Endothelial cell (in vitro differentiated cells): ENCODE measurements around the gene CACNA1C. TPM values are rescaled to one million over a fixed set of nuclear protein-coding genes. Genes with fewer than 3 reads are reported as not detected.

Source experiments
- DNase-seq: peaks from one replicate; pipeline ENCODE4 v3.0.0; 2021; ENCODE audit warnings: low spot score
- H3K27ac Mint-ChIP-seq: one replicate; pipeline ENCODE4 v1.8.0; 2021; ENCODE audit warnings: mixed read lengths, inconsistent platforms; ENCODE audit not compliant: unreplicated experiment
- H3K27me3 Mint-ChIP-seq: one replicate; pipeline ENCODE4 v1.8.0; 2021; ENCODE audit warnings: mild to moderate bottlenecking, moderate library complexity, mixed read lengths, inconsistent platforms; ENCODE audit not compliant: unreplicated experiment
- H3K36me3 Mint-ChIP-seq: one replicate; pipeline ENCODE4 v1.8.0; 2021; ENCODE audit warnings: mild to moderate bottlenecking, low read depth, mixed read lengths, inconsistent platforms; ENCODE audit not compliant: unreplicated experiment
- H3K4me1 Mint-ChIP-seq: one replicate; pipeline ENCODE4 v1.8.0; 2021; ENCODE audit warnings: mild to moderate bottlenecking, mixed read lengths, inconsistent platforms; ENCODE audit not compliant: unreplicated experiment
- H3K4me3 Mint-ChIP-seq: one replicate; pipeline ENCODE4 v1.8.0; 2021; ENCODE audit warnings: mild to moderate bottlenecking, mixed read lengths, inconsistent platforms; ENCODE audit not compliant: unreplicated experiment
- H3K9me3 Mint-ChIP-seq: one replicate; pipeline ENCODE4 v1.8.0; 2021; ENCODE audit warnings: mixed read lengths, inconsistent platforms; ENCODE audit not compliant: unreplicated experiment
- CTCF ChIP-seq: fragments of 200-600 bp; sonication (generic); IDR thresholded peaks from one replicate; pipeline ENCODE4 v1.5.0; 2021; ENCODE audit warnings: antibody characterized with exemption; ENCODE audit not compliant: unreplicated experiment
- total RNA-seq: library from RNA; stranded (reverse); fragmentation: NEBNext Ultra II Directional; extraction: Animal tissue kit (Norgen Biotek cat#: 25700); gene quantifications from one replicate; pipeline ENCODE4 v1.2.1, GENCODE V29; 2021; ENCODE audit not compliant: unreplicated experiment

The CACNA1C gene
- total RNA-seq, 1 donor from 2014 or later = 11.1 TPM

GRCh38 chr12:2306735-2307134, 253.9 kb downstream of the CACNA1C start:
- H3K27me3 Mint-ChIP-seq = peaks cover 2% of the 10 kb centered on the region
- H3K4me3 Mint-ChIP-seq = no peak overlapping the region
- no peaks in the 10 kb centered on the region for H3K36me3 Mint-ChIP-seq
- peaks cover 4% of the 10 kb centered on the region for H3K4me1 Mint-ChIP-seq
- no peak for TF ChIP-seq CTCF
- no peaks in the 10 kb centered on the region for H3K9me3 Mint-ChIP-seq
- DNase-seq = no peak
- no peak overlapping the region for H3K27ac Mint-ChIP-seq

GRCh38 chr12:2307550-2307949, 254.8 kb downstream of the CACNA1C start:
- no peak for TF ChIP-seq CTCF
- no peak overlapping the region for H3K27ac Mint-ChIP-seq
- no peaks in the 10 kb centered on the region for H3K36me3 Mint-ChIP-seq

GRCh38 chr12:2309647-2310046, 256.9 kb downstream of the CACNA1C start:
- peaks cover 4% of the 10 kb centered on the region for H3K4me1 Mint-ChIP-seq
- no peak for DNase-seq
- H3K36me3 Mint-ChIP-seq = no peaks in the 10 kb centered on the region
- H3K27ac Mint-ChIP-seq = no peak overlapping the region
- TF ChIP-seq CTCF = no peak
- H3K27me3 Mint-ChIP-seq = peaks cover 2% of the 10 kb centered on the region
- no peak overlapping the region for H3K4me3 Mint-ChIP-seq
- H3K9me3 Mint-ChIP-seq = no peaks in the 10 kb centered on the region

More at GRCh38 chr12:2307550-2307949, 254.8 kb downstream of the CACNA1C start:
- Mint-ChIP-seq H3K4me1 (peaks cover 4% of the 10 kb centered on the region), H3K9me3 (no peaks in the 10 kb centered on the region), H3K4me3 (no peak overlapping the region), H3K27me3 (peaks cover 2% of the 10 kb centered on the region)
- DNase-seq = no peak

GRCh38 chr12:2311020-2311778, 258.4 kb downstream of the CACNA1C start:
- Mint-ChIP-seq H3K27ac (no peak overlapping the region), H3K27me3 (peaks cover 3% of the 10 kb centered on the region), H3K4me3 (no peak overlapping the region), H3K36me3 (no peaks in the 10 kb centered on the region), H3K9me3 (no peaks in the 10 kb centered on the region), H3K4me1 (no peaks in the 10 kb centered on the region)
- no peak for DNase-seq
- TF ChIP-seq CTCF = no peak

GRCh38 chr12:2312175-2312574, 259.4 kb downstream of the CACNA1C start:
- Mint-ChIP-seq H3K9me3 (no peaks in the 10 kb centered on the region), H3K27ac (no peak overlapping the region)

More at GRCh38 chr12:2312175-2312574, 259.4 kb downstream of the CACNA1C start:
- no peak for TF ChIP-seq CTCF
- Mint-ChIP-seq H3K4me3 (no peak overlapping the region), H3K36me3 (no peaks in the 10 kb centered on the region), H3K4me1 (no peaks in the 10 kb centered on the region), H3K27me3 (peaks cover 3% of the 10 kb centered on the region)
- no peak for DNase-seq
